ENCODE measurements around the gene NRAP. TPM values are rescaled to one million over a fixed set of nuclear protein-coding genes. Genes with fewer than 3 reads are reported as not detected.

The NRAP gene
- polyA plus RNA-seq, 10 donors: 8.8 to 45.2 (median 15.9) TPM

DNA sequence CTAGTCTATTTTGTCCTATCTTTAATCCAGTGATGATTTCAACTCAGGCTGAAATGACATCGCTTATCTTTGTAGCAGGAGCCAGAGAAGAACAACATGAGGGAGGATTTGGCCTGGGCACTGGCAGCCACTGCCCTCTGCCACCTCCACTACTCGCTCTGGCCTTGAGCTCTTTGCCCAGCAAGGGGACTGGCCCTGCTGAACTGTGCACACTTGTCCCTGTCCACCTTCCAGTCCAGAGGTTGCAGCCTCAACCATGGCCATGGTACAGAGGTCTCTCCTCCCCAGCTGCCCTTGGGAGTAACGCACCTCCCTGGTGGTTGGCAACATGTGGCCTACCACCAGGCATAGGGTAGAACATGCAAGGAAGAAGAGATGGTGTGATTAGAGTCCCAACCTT lies 102.6 kb downstream of the NRAP start:
- no peak for DNase-seq

DNA sequence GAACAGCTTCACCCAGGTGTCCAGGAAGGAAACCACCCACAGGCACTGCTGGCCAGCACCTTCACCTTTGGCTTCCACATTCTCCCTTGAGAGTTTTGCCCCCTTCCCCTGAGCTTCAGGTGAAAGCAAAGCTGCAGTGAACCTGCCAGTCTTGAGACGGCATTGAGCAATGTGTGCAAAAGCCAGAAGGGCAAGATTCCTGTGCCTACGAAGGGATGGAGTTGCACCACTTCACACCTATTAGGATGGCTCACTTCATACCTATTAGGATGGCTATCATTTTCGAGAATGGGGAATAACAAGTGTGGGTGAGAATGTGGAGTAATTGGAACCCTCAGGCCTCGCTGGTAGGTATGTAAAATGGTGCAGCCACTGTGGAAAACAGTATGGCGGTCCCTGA lies 103.8 kb downstream of the NRAP start:
- no peak for DNase-seq

DNA sequence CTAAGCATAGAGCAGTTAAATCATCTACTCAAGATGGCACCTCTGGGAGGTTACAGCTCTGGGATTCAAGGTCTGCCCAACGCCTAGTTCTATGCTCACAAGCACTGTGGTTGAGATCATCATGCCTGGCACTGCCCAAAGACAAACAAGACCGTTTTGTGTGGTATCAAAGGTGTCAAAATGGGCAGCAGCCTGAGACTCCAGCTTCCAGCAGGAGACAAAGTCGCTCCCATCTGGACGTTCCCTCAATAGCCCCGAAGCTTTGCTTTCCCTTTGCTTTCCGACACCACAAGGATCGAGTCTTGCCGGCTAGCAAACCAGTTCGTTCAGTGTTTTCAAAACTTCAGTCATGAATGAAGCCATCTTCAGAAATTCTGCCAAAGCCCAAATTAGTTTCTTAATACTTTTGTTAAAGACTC lies 105.9 kb downstream of the NRAP start:
- no peak for DNase-seq

- peak in 2 of 3 donors; percentile 35 to 53 for DNase-seq
Observed at GRCh38 chr10:113557424-113557862, 106.4 kb downstream of the NRAP start.

GRCh38 chr10:113555751-113556150 lies 108.1 kb downstream of the NRAP start:
- DNase-seq: no peak

- DNase-seq: no peak
Observed at GRCh38 chr10:113555245-113555644, 108.6 kb downstream of the NRAP start.

DNA sequence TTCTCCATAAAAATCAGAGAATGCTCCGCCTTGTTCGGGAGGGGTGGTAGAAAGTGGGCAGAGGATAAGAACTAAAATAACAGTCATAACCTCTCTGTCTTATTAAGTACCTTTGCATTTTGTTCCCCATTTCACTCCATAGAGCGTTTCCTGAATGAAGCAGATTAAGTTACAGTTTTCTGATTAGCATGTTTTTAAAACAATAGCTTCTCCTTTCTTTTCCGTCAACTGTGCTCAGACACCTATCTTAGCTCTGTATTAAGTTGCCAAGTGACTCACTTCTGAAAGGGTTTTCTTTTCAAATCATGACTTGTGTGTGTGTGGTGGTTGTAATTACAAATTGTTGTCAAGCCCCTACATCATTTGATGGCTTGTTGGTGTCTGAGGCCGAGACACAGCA lies 109.6 kb downstream of the NRAP start:
- no peak for DNase-seq

DNA sequence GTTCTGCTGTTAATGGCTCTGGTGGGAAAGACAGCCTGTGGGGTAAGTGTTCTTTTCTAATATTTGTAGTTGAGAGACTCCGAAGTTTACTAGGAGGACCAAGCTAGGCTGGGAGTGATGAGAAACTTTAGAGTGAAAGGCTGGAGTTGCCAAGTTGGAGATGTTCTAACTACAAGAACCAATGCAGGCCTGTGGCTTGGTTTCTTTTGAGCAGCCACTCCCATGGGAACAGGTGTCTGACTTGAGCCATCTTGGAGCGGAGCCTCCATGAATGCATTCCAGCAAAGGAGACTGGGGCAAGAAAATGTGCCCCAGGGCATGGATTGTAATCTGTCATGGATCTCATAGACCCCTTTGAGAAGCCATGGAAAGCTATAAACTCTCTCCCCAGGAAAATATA lies 110.7 kb downstream of the NRAP start:
- no peak for DNase-seq

- DNase-seq: no peak
Observed at GRCh38 chr10:113552701-113553100, 111.1 kb downstream of the NRAP start, which contains the start of gene HABP2. Gene HABP2, plus strand, starts transcription at chr10:113553053. Its CDS starts 69 bp downstream, at chr10:113553122.

- no peak for DNase-seq
Observed at GRCh38 chr10:113552014-113552413, 111.8 kb downstream of the NRAP start.

GRCh38 chr10:113550365-113550764 lies 113.5 kb downstream of the NRAP start:
- peak in 1 of 3 donors; percentile 27 for DNase-seq

GRCh38 chr10:113549856-113550255 lies 114.0 kb downstream of the NRAP start:
- no peak for DNase-seq

GRCh38 chr10:113547426-113547825 lies 116.4 kb downstream of the NRAP start:
- DNase-seq: no peak

GRCh38 chr10:113544392-113544791 lies 119.4 kb downstream of the NRAP start:
- no peak for DNase-seq

DNA sequence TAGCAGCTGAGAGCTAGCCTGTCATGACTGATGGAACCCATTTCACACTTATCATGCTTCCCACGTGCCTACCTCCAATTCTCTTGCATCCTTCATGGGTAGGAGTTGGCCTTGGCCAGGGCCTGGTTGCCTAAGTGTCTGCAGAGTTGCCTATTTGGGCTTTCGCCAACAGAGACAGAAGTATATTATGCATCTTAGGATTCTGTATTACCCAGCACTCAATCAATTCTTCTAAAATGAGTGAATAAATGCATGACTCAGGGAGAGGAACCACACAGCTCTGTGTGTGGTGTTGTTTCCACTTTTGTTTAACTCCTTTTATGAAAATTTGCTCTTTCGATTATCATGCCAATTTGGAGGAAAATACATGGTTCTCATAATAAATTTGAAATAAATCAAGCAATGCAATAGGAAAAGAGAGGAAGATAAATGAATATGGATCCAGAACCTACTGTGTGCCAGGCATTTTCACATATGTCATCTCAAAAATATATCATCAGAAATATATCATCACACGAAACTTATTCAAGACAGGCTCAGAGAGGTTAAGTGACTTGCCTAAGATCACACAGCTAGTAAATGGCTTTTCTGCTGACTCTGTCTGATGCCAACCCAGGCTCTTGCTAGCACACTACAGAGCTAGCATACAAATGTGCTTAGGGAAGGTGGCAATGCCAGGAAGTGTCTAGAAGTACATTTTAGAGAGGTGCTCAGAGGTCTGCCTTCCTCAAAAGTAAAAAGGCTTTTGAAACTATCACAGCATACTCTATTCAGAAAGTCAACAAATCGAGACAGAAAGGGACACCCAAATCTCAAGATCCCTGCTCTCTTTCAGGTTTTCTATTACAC lies 120.5 kb downstream of the NRAP start:
- DNase-seq: no peak

DNA sequence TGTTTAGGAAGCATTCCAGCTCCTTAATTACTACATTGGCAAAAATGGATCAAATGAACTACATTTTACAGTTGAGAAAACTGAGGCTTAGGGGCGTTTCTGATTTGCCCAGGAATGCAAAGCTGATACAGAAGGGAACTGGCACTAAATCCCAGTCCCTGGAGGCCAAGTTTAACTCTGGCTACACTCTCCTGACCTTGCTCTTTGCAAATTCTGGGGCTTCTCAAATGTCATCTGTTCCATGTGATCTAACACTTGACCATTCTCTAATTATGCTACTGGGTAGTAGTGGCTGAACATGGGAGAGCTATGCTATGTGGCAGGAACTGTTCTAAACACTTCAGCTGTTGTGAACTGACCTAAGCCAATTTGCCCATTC lies 122.3 kb downstream of the NRAP start:
- peak in 1 of 3 donors; percentile 36 for DNase-seq

- peak in 1 of 3 donors; percentile 30 for DNase-seq
Observed at GRCh38 chr10:113540845-113541548, 122.8 kb downstream of the NRAP start.

GRCh38 chr10:113539789-113540188 lies 124.1 kb downstream of the NRAP start:
- DNase-seq: no peak

Other genes starting within 250 kb of the NRAP start
- gene HABP2, start 111.0 kb downstream of the NRAP start, polyA plus RNA-seq (ENCODE audit: insufficient read length in 10 of 10): under 1 TPM in 9 of 10 donors, not detected in 1; 0.07 to 0.17 (median 0.13) TPM
- 10 to 100 TPM; 12.5 to 23.2 (median 15.9) TPM for gene CASP7, start 15.9 kb upstream of the NRAP start, polyA plus RNA-seq (ENCODE audit: insufficient read length in 10 of 10)
- under 1 TPM in 5 of 10 donors, not detected in 5; 0.07 to 0.18 (median 0.12) TPM for gene PLEKHS1, start 87.6 kb upstream of the NRAP start, polyA plus RNA-seq (ENCODE audit: insufficient read length in 10 of 10)
- gene DCLRE1A, start 190.0 kb upstream of the NRAP start, polyA plus RNA-seq (ENCODE audit: insufficient read length in 10 of 10): 1 to 10 TPM; 4.8 to 6.5 (median 5.8) TPM
- gene NHLRC2, start 190.6 kb upstream of the NRAP start, polyA plus RNA-seq (ENCODE audit: insufficient read length in 10 of 10): 10 to 100 TPM in 9 of 10 donors, 1 to 10 TPM in 1; 9.3 to 18.7 (median 13.6) TPM

Data from muscle of back (tissue), 11 donors.